K562 treated with DMSO at 1 percent for 12 hours (cell line): Measurements from ENCODE around the gene GLMP. TPM values are rescaled to one million over a fixed set of nuclear protein-coding genes. Genes with fewer than 3 reads are reported as not detected.

Experiments
- total RNA-seq: library from RNA; unstranded; fragments of 300-600 nt; gene quantifications from 2 replicates; pipeline ENCODE4 v1.2.3, GENCODE V29; 2022; ENCODE audit not compliant: insufficient read depth

The GLMP gene
- total RNA-seq = 33.1 and 35.7 TPM in 2 replicates

GRCh38 chr1:156295391-156295947, at the start of gene GLMP:
Gene GLMP (minus strand): TSS chr1:156295679. CDS start chr1:156295645, 34 bp downstream.

GRCh38 chr1:156338180-156338976, 42.9 kb upstream of the GLMP start, which contains the start of the genes CCT3 and TSACC:
Gene CCT3 (minus strand): TSS chr1:156338292. CDS start chr1:156338184, 108 bp downstream.
Gene TSACC (plus strand): TSS chr1:156338526. CDS start chr1:156339758, 1,232 bp downstream.

GRCh38 chr1:156298852-156299357, 3.4 kb upstream of the GLMP start, which contains the start of gene VHLL:
Gene VHLL (minus strand): TSS chr1:156299307. CDS start chr1:156299189, 118 bp downstream.

GRCh38 chr1:156284112-156284511, 11.4 kb downstream of the GLMP start, which contains the start of gene TMEM79:
Gene TMEM79 (plus strand): TSS chr1:156284325. CDS start chr1:156285227, 902 bp downstream.

GRCh38 chr1:156282479-156283222, 12.8 kb downstream of the GLMP start, which contains the start of gene SMG5:
Gene SMG5 (minus strand): TSS chr1:156282825. CDS start chr1:156282680, 145 bp downstream.

GRCh38 chr1:156247460-156248322, 47.8 kb downstream of the GLMP start, which contains the start of gene PAQR6:
Gene PAQR6 (minus strand): TSS chr1:156248056. CDS start chr1:156246731, 1,325 bp downstream.

Other genes starting within 250 kb of the GLMP start
- 23.4 and 46.6 TPM in 2 replicates for gene UBQLN4, start 241.9 kb downstream of the GLMP start, total RNA-seq
- 90.5 and 94.8 TPM in 2 replicates for gene LAMTOR2, start 240.9 kb downstream of the GLMP start, total RNA-seq
- not detected in 2 replicates for gene RAB25, start 234.5 kb downstream of the GLMP start, total RNA-seq
- 0.96 and 5.5 TPM in 2 replicates for gene MEX3A, start 213.2 kb downstream of the GLMP start, total RNA-seq
- gene LMNA, start 181.0 kb downstream of the GLMP start, total RNA-seq = 239 and 270 TPM in 2 replicates
- gene SEMA4A, start 142.1 kb downstream of the GLMP start, total RNA-seq = 1.6 TPM in 1 of 2 replicates, not detected in the other
- 9.3 and 18.5 TPM in 2 replicates for gene SLC25A44, start 101.6 kb downstream of the GLMP start, total RNA-seq
- 96.6 and 113 TPM in 2 replicates for gene PMF1, start 82.7 kb downstream of the GLMP start, total RNA-seq
- not detected in 2 replicates for gene BGLAP, start 53.5 kb downstream of the GLMP start, total RNA-seq
- gene PAQR6, start 47.6 kb downstream of the GLMP start, total RNA-seq = 4.1 and 4.5 TPM in 2 replicates
- 36.7 and 73.9 TPM in 2 replicates for gene SMG5, start 12.9 kb downstream of the GLMP start, total RNA-seq
- 3.2 and 7.2 TPM in 2 replicates for gene TMEM79, start 11.4 kb downstream of the GLMP start, total RNA-seq
- gene VHLL, start 3.6 kb upstream of the GLMP start, total RNA-seq = not detected in 2 replicates
- 311 and 326 TPM in 2 replicates for gene CCT3, start 42.6 kb upstream of the GLMP start, total RNA-seq
- 3.8 TPM in 1 of 2 replicates, not detected in the other for gene TSACC, start 42.8 kb upstream of the GLMP start, total RNA-seq
- not detected in 2 replicates for gene RHBG, start 73.5 kb upstream of the GLMP start, total RNA-seq
- 3.6 and 12.6 TPM in 2 replicates for gene MEF2D, start 205.1 kb upstream of the GLMP start, total RNA-seq